OCI-M2 (cell line): ENCODE results near the gene KMT2B.

Experiments
- DNase-seq: peaks from one replicate; lab custom pipeline; 2025; ENCODE audit not compliant: unreplicated experiment; lab: John Stamatoyannopoulos, UW

The KMT2B gene

DNA sequence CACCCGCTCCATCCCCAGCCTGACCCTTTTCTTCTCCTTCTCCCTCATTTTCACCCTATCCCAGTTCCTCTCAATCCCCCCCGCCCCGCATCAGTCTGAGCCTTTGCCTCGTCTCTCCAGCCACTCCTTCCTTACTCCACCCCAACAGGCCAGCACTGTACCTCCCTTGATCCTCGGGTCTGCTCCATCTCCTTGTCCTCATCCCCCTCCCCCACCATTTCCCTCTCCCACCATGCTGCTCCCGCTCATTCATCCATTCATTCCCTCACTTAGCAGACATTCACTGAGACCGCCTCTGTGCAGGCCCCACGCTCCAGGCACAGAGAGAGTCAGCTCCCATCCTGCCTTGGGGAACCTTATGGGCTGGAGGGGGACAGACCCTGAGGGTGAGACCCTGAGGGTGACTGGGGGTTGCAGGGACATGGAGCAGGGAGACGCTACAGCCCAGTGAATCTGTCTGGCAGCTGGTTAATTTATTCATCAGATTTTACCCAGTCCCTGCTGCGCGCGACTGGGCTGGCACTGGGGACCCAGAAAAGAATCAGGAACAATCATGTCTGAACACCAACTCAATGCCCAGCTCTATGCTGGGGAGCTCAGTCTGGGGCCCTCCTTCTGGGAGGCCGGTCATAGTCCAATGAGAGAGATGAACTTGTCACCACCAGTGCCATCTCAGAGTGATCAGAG is 58.4 kb downstream of the KMT2B start:
- no peak for DNase-seq

DNA sequence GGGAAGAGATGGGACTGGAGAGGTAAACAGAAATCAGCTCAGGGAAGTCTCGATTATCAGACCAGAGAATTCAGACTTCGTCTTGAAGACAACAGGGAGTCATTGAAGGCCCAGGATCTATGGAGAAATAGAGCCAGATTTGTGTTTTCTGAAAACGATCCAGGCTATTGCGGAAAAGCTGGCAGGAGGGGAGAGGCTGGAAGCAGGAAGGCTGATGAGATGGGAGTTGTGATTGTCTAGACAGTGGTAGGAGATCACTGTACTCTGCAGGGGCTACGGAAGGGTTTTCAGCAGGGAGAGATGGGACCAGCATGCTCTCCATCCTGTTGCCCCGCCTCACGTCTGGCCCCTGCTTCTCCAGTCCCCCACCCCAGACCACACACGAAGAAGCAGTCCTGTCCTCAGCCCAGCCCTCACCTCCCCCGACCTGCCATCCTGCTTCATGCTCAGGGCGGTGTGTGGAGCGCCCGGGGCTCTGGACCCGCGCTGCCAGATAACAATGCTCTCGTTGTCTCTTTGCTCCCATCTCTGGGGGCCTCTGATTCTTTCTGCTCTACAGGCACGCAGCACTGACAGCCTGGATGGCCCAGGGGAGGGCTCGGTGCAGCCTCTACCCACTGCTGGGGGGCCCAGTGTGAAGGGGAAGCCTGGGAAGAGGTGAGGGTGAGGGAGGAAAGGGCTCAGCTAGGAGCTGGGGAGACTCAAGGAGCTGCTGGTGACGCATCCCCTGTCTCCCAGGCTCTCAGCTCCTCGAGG is 59.5 kb downstream of the KMT2B start:
- no peak for DNase-seq

DNA sequence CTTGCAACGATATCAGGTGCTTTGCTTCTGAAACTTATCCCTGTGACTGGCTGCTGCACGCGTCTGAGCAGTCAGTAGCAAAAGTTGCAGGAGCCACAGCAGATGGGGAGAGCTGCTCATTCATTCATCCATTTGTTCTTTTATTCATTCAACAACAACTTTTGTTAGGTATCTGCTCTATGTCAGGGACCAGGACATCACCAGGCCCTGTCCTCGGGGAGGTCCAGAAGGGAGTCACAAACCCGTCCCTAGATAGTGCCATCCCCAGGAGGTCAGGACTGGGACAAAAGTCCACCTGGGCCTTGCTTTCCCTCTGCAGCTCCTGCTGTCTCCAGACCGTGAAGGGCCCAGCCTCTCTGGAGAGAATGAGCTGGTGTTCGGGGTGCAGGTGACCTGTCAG is 60.2 kb downstream of the KMT2B start:
- no peak for DNase-seq

DNA sequence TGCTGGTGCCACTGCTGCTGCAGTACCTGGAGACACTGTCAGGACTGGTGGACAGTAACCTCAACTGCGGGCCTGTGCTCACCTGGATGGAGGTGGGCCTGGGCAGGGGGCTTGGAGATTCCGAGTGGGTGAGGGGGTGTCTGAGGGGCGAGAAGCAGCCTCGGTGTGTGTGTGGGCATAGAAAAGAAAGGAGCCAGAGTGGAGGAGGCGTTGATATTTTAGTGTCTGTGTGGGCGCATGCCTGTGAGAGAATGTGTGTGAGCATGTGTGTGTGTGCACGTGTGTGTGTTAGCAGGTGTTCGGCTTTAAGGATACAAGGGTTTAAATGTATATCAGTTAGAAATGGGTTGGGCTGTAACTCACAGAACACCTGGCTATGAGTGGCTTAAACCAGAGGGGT is 61.2 kb downstream of the KMT2B start:
- DNase-seq = no peak

DNA sequence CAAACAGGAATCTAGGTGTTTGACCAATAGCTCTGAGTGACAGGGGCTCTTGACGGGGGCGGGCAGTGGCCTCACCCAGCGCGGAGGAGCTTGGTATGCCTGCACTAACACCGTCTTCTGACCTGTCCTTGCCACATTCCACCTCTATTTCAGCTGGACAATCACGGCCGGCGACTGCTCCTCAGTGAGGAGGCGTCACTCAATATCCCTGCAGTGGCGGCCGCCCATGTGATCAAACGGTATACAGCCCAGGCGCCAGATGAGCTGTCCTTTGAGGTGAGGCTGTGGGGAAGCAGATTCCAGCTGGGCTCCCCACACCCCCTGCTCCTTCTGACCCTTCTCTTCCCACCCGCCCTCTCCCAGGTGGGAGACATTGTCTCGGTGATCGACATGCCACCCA is 62.3 kb downstream of the KMT2B start:
- no peak for DNase-seq

DNA sequence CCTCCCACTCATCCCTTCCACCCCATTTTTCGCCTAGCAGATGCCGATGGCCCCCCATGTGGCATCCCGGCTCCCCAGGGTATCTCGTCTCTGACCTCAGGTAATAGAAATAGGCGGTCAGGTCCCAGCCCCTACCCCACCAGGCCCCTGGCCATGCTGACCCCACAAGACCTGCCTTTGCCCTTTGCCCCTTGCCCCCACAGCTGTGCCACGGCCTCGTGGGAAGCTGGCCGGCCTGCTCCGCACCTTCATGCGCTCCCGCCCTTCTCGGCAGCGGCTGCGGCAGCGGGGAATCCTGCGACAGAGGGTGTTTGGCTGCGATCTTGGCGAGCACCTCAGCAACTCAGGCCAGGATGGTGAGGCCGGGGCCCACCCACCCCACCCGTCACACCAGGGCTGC is 62.9 kb downstream of the KMT2B start:
- DNase-seq = no peak

DNA sequence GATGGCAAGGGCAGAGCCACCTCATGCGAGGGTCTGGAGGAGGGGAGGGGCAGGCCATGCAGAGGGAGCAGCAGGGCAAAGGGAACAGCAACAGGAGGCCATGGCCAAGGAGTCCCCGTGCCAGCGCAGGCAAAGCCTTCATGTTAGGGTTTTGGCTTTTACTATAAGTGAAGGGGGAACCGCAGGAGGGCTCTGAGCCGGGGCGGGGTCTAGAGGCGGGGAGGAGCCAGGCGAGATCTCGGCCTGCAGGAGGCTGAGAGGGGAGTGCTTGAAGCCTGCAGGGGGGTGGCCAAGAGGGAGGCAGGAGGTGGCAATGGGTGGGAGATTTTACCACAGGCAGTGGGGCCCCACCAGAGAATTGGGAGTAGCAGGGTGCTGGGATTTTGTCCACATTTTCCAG is 63.8 kb downstream of the KMT2B start:
- DNase-seq = no peak

DNA sequence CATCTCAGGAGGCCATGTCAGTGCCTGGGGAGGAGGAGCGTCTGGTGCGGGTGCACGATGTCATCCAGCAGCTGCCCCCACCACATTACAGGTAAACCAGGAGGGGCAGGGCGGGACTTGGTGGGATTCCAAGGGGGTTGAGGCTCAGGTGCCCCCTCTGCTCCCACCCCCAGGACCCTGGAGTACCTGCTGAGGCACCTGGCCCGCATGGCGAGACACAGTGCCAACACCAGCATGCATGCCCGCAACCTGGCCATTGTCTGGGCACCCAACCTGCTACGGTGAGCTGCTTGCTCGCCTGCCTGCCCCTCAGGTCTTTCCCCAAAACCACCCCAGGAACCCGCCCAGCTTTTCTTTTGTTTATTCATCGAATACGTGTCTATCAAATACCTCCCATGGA is 64.8 kb downstream of the KMT2B start:
- DNase-seq = no peak

DNA sequence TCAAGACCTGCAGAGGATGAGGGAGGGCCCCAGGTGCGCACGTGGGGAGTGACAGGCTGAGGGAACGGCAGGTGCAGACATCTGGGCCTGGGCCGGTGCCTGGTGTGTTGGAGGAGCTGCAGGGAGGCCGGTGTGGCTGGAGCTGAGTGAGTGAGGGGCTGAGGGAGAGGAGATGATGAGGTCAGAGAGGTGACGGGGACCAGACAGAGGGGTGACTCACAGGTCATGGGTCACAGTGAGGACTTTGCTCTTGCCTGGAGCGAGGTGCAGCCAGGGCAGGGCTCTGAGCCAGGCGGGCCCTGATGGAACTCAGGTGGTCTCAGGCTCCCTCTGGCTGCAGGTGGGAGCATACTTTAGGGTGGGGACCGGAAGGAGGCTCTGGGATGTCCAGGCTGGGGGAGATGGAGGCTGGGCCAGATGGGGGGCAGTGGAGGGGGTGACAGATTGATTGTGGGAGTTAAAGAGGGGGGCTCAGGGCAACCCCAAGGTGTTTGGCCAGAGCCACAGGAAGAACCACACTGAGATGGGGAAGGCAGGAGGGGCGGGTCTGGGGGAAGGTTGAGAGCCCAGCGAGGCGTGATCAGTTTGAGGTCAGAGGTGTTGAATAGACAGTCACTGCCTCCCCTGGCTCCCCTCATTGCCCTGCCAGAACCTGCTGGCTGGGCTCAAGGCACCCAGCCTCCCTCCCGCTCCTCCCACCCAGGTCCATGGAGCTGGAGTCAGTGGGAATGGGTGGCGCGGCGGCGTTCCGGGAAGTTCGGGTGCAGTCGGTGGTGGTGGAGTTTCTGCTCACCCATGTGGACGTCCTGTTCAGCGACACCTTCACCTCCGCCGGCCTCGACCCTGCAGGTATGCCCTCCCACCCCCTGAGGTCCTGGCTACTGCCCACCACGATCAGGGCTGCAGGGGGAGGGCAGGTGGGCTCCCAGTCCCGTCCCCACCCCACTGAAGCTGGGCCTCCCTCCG is 65.9 kb downstream of the KMT2B start:
- no peak for DNase-seq

DNA sequence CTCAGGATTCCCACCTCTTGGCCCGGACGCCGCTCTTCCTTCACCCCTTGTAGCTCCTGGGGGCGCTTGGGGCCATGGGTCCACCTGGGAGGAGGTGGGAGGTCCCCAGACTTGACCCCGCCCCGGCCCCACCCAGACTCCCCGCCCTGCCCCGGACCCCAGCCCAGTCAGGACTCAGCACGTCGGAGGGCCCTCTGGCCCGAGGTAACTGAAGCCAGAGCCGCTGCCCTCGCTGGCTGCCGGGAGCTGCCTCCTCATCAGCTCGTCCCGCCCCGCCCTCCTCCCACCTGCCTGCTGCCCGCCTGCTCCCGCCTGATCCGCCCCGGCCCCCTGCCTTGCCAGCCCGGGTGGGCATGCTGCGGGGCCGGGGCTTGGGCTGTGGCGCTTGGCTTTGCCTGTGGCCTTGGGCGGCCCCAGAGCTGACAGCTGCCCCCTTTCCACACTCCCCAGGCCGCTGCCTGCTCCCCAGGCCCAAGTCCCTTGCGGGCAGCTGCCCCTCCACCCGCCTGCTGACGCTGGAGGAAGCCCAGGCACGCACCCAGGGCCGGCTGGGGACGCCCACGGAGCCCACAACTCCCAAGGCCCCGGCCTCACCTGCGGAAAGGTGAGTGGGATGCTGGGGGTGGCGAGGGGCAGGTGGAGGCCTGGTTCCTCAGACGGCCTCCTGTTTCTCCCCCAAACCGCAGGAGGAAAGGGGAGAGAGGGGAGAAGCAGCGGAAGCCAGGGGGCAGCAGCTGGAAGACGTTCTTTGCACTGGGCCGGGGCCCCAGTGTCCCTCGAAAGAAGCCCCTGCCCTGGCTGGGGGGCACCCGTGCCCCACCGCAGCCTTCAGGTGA is 66.9 kb downstream of the KMT2B start:
- no peak for DNase-seq

DNA sequence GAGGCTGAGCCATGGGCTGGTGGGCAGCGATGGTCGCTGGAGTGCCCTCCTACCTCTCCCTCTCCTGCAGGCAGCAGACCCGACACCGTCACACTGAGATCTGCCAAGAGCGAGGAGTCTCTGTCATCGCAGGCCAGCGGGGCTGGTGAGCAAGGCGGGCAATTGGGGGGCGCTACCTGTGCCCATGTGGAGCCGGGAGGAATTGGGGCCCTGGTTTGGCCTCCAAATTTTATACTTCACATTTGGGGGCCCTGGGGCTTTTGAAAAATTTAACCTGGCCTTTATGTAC is 67.5 kb downstream of the KMT2B start:
- no peak for DNase-seq

DNA sequence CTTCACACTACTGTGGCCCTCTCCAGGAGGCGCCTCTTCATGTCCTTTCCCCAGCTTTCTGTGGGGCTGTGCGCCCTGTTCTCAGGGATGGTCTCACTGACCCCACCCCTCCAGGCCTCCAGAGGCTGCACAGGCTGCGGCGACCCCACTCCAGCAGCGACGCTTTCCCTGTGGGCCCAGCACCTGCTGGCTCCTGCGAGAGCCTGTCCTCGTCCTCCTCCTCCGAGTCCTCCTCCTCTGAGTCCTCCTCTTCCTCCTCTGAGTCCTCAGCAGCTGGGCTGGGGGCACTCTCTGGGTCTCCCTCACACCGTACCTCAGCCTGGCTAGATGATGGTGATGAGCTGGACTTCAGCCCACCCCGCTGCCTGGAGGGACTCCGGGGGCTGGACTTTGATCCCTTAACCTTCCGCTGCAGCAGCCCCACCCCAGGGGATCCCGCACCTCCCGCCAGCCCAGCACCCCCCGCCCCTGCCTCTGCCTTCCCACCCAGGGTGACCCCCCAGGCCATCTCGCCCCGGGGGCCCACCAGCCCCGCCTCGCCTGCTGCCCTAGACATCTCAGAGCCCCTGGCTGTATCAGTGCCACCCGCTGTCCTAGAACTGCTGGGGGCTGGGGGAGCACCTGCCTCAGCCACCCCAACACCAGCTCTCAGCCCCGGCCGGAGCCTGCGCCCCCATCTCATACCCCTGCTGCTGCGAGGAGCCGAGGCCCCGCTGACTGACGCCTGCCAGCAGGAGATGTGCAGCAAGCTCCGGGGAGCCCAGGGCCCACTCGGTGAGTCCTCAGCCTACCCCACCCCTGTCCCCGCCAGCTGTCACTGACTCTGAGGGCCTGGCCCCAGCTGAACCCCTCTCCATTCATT is 68.7 kb downstream of the KMT2B start:
- no peak for DNase-seq

DNA sequence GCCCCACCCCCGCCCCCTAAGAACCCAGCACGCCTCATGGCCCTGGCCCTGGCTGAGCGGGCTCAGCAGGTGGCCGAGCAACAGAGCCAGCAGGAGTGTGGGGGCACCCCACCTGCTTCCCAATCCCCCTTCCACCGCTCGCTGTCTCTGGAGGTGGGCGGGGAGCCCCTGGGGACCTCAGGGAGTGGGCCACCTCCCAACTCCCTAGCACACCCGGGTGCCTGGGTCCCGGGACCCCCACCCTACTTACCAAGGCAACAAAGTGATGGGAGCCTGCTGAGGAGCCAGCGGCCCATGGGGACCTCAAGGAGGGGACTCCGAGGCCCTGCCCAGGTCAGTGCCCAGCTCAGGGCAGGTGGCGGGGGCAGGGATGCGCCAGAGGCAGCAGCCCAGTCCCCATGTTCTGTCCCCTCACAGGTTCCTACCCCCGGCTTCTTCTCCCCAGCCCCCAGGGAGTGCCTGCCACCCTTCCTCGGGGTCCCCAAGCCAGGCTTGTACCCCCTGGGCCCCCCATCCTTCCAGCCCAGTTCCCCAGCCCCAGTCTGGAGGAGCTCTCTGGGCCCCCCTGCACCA is 69.5 kb downstream of the KMT2B start:
- DNase-seq = no peak
